ENCODE measurements around the gene HSD3B2.

HSD3B2 gene

DNA sequence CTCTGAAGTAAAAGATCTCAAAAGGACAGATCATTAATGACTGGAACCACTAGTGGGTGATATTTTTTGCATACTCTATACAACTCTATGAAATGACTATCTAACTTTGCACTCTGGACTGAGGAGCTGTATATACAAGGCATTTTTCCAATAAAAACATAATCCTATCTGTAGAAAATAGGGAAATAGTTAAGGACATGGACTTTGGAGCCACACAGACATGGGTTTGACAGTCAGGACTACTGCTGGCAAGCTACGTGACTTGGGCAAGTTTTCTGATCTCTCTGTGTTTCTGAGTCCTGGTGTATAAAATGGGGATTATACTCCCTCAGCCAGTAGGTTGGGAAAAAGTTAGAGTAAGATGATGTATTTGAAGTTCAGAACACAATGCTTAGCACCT is 20.9 kb upstream of the HSD3B2 start:
- TF ChIP-seq, protein P1, sequence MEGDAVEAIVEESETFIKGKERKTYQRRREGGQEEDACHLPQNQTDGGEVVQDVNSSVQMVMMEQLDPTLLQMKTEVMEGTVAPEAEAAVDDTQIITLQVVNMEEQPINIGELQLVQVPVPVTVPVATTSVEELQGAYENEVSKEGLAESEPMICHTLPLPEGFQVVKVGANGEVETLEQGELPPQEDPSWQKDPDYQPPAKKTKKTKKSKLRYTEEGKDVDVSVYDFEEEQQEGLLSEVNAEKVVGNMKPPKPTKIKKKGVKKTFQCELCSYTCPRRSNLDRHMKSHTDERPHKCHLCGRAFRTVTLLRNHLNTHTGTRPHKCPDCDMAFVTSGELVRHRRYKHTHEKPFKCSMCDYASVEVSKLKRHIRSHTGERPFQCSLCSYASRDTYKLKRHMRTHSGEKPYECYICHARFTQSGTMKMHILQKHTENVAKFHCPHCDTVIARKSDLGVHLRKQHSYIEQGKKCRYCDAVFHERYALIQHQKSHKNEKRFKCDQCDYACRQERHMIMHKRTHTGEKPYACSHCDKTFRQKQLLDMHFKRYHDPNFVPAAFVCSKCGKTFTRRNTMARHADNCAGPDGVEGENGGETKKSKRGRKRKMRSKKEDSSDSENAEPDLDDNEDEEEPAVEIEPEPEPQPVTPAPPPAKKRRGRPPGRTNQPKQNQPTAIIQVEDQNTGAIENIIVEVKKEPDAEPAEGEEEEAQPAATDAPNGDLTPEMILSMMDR (IDR thresholded peaks at IDR 0.05): no peak
- no peak for DNase-seq (ENCODE audit: low spot score)
- Histone ChIP-seq H3K27ac (no peak overlapping the region), H3K4me3 (no peak overlapping the region)

DNA sequence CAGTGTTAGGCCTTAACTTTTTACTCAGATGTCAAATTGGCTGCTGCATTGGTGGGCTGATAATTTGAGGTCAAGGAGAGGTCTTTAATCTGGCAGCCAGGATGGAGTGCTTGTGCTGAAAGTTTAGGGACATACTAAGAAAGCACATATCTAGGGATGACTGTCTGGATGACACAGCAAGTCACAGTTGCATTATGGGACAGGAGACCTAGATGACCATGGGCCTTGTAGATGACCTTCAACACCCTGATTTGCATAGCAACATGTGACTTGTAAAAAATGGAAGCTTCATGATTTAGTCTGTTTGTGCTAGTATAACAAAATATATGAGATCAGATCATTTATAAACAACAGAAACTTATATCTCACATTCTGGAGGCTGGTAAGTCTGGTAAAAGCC is 18.0 kb upstream of the HSD3B2 start:
- no peak overlapping the region for H3K4me3 ChIP-seq
- TF ChIP-seq, protein P1 (IDR thresholded peaks at IDR 0.05): no peak
- DNase-seq (ENCODE audit: low spot score): no peak
- no peak overlapping the region for H3K27ac ChIP-seq

DNA sequence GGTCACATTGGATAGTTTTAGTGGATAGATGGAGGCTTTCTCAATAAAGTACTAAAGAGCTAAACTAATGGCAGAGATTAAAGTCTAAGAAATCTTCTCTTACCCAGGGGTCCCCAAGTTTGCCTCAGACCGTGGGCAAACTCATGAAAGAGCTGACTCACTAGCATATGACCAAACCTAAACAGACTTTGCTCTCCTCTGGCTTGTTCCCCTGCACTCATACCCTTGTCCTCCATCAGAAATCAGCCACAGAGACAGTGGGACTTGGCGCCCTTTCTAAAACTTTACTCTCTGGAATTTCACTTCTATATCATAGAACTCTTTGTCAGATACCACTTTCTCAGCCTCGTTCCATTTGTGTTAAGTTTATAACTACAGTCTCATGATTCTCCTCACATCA is 17.0 kb upstream of the HSD3B2 start:
- no peak overlapping the region for H3K4me3 ChIP-seq
- TF ChIP-seq, protein P1 (IDR thresholded peaks at IDR 0.05): no peak
- DNase-seq (ENCODE audit: low spot score): no peak
- H3K27ac ChIP-seq: no peak overlapping the region

DNA sequence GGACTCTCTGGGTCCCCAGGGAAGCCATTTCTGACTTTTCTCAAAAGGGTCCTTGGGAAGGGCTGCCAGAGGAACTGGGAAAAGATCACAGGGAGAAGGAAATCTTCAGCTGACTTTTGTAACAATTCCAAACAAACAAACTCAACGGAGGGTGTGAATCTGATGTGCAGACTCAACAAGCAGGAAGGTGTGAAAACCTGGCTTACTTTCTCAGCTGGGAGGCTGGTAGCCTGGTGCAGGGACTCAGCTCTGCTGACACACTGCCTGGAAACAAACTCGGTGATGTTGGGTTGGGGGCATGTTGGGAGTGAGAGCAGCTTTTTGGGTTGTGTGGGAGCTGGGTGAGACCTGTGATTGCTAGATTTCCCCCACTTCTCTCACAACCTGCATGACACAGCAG is 10.2 kb upstream of the HSD3B2 start:
- TF ChIP-seq, protein P1 (IDR thresholded peaks at IDR 0.05): no peak
- Histone ChIP-seq H3K4me3 (no peak overlapping the region), H3K27ac (no peak overlapping the region)
- DNase-seq (ENCODE audit: low spot score): no peak

DNA sequence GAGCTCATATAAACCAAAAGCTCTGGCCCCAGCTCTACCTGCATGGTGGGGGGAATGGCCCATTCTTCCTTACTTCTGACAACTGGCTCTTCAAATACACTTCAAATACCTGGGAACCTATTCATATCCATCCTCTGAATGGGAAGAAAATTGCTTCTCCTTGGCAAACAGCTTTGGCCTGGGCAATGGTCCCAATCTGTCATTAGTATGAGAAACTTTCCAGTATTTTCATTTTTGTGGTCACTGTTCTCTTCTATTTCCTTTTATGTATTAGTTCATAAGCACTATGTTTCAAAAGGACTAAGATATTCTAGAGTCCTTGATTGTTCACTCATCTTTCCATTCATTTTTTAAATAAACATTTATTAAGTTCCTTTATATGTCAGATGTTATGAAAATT is 5.2 kb upstream of the HSD3B2 start:
- TF ChIP-seq, protein P1 (IDR thresholded peaks at IDR 0.05): no peak
- no peak for DNase-seq (ENCODE audit: low spot score)
- no peak overlapping the region for H3K27ac ChIP-seq
- H3K4me3 ChIP-seq: no peak overlapping the region

DNA sequence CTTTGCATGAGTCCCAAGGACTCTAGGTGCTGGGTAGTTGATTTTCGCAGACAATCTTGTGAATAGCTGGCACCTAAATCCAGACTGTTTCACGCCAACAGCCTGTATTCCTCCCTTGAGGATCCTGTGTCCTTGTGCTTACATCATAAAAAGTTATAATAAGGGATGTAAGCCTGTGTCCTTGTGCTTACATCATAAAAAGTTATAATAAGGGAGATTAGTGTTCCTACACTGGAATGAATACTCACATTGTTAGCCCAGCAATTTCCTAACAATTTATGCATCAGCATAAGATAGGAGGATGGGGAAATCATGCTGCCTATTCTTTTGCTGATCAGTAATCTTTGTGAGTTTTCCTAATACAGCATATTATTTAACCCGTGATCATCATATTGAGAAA is 4.0 kb upstream of the HSD3B2 start:
- H3K27ac ChIP-seq: no peak overlapping the region
- TF ChIP-seq, protein P1 (IDR thresholded peaks at IDR 0.05): no peak
- no peak overlapping the region for H3K4me3 ChIP-seq
- no peak for DNase-seq (ENCODE audit: low spot score)

DNA sequence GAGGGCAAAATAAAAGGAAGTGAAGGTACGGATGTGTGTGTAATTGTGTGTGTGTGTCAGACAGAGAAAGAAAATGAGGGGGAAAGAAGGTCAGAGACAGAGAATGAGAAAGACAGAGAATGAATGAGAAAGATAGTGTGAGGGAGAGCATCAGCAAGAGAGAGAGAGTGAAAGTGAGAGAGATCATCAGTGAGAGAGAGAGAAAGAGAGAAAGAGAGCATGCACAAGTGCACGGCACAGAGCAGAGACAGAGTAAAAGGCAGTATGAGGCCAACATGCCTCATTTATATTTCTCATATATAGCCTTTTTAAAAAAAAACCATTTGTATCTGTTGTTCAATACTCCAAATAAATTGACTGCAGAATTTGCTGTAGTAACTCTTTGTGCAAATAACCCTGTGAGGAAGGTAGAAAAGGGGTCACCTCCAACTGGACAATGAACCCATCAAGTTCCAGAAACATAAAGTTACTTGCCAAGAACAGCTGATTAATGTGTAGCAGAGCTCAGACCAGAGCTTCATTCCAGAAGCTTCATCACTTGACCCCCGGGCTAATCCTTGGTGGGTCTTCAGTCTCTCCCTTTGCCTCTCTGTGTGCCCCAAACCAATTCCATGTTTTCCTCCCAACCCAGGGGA is 1.2 kb downstream of the HSD3B2 start:
- TF ChIP-seq, protein P1 (IDR thresholded peaks at IDR 0.05): no peak
- DNase-seq (ENCODE audit: low spot score): no peak
- Histone ChIP-seq H3K4me3 (no peak overlapping the region), H3K27ac (no peak overlapping the region)

Measured in coronary artery (tissue), 2 donors.